Measurements from ENCODE around the gene CBX8.

The CBX8 gene

GRCh38 chr17:79791735-79792161, 5.1 kb downstream of the CBX8 start:
- DNase-seq = no peak

GRCh38 chr17:79790805-79791734, 5.8 kb downstream of the CBX8 start:
- no peak for DNase-seq

GRCh38 chr17:79789943-79790804, 6.7 kb downstream of the CBX8 start:
- DNase-seq = no peak

- DNase-seq = no peak
These were observed 7.6 kb downstream of the CBX8 start for GRCh38 chr17:79788989-79789942.

- no peak for DNase-seq
These were observed 8.4 kb downstream of the CBX8 start for GRCh38 chr17:79788455-79788854.

- DNase-seq = no peak
These were observed 9.8 kb downstream of the CBX8 start for GRCh38 chr17:79786930-79787643.

GRCh38 chr17:79785900-79786810, 10.7 kb downstream of the CBX8 start:
- no peak for DNase-seq

GRCh38 chr17:79785017-79785899, 11.6 kb downstream of the CBX8 start:
- no peak for DNase-seq

- no peak for DNase-seq
These were observed 12.4 kb downstream of the CBX8 start for GRCh38 chr17:79784353-79785016.

- no peak for DNase-seq
These were observed 13.0 kb downstream of the CBX8 start for GRCh38 chr17:79783891-79784290.

- DNase-seq = no peak
These were observed 14.9 kb downstream of the CBX8 start for GRCh38 chr17:79781736-79782575.

GRCh38 chr17:79781012-79781650, 15.7 kb downstream of the CBX8 start:
- DNase-seq = no peak

GRCh38 chr17:79779661-79780365, 17.1 kb downstream of the CBX8 start:
- no peak for DNase-seq

GRCh38 chr17:79779084-79779529, 17.8 kb downstream of the CBX8 start:
- no peak for DNase-seq

GRCh38 chr17:79778504-79779083, 18.3 kb downstream of the CBX8 start:
- no peak for DNase-seq

GRCh38 chr17:79777894-79778503, 18.9 kb downstream of the CBX8 start, which contains the start of gene CBX2:
TSS of gene CBX2 (plus strand) at chr17:79778148. CDS start at chr17:79778236, 88 bp downstream.
- peak; percentile 73 for DNase-seq

Measured in T-helper 9 cell (primary cell).